ENCODE measurements around the gene ATP1A4.

DNA sequence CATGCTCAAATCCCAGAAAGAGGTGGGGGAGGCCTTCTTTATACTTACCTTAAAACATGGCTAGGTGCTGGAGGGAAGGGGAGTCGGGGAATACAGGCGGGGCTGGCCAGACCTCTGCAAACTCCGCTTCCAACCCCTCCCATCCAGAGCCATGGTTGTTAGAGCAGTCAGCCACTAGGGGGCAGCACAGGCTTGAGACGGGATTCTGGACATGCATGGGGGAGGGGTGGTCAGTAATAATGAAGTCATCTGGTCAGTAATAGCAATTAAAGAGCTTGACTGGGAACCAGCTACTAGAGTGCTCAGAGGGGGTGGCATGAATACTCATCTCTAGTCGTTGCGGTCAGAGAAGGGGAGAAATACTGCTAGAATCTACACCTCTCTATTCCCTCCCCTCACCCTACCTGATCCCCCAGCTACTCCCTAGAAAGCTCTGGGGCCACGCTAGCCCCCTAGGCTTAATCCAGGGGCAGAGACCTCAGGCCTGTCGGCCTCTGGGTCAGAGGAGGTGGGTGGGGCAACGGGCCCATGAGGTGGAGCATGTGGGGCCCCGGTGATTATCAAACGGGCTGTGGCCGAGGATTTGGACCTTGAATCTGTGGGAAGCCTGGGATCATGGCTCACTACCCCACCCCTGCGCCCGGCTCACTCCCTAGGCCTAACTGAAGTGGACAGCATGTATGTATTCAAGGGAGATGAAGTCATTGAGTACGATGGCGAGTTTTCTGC is 41.9 kb downstream of the ATP1A4 start:
- TF ChIP-seq, protein P1, sequence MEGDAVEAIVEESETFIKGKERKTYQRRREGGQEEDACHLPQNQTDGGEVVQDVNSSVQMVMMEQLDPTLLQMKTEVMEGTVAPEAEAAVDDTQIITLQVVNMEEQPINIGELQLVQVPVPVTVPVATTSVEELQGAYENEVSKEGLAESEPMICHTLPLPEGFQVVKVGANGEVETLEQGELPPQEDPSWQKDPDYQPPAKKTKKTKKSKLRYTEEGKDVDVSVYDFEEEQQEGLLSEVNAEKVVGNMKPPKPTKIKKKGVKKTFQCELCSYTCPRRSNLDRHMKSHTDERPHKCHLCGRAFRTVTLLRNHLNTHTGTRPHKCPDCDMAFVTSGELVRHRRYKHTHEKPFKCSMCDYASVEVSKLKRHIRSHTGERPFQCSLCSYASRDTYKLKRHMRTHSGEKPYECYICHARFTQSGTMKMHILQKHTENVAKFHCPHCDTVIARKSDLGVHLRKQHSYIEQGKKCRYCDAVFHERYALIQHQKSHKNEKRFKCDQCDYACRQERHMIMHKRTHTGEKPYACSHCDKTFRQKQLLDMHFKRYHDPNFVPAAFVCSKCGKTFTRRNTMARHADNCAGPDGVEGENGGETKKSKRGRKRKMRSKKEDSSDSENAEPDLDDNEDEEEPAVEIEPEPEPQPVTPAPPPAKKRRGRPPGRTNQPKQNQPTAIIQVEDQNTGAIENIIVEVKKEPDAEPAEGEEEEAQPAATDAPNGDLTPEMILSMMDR (IDR thresholded peaks at IDR 0.05; ENCODE audit: borderline replicate concordance, extremely low read depth, low read length, poor library complexity, severe bottlenecking) = peak; percentile 95
- TF ChIP-seq EZH2 (IDR thresholded peaks at IDR 0.05; ENCODE audit: borderline replicate concordance, low read depth, low read length, severe bottlenecking) = no peak

Data from DND-41 (cell line).